HepG2 (cell line): Measurements from ENCODE around the gene SMTNL1. TPM values are rescaled to one million over a fixed set of nuclear protein-coding genes. Genes with fewer than 3 reads are reported as not detected.
A peak's percentile ranks its signal among the peaks of the same experiment; 100 is the strongest.

Experiments
- BCL6 ChIP-seq: IDR thresholded peaks from 2 replicates; pipeline ENCODE4 v1.6.1; 2016; ENCODE audit warnings: missing genetic modification reagents, missing compliant biosample characterization
- ESRRA ChIP-seq: sonication (generic); formaldehyde crosslinking; IDR thresholded peaks from 2 replicates; pipeline ENCODE4 v1.5.1; 2020; ENCODE audit warnings: mild to moderate bottlenecking, low read depth, missing genetic modification reagents
- ETV5 ChIP-seq: IDR thresholded peaks from 2 replicates; pipeline ENCODE4 v1.6.1; 2018; ENCODE audit warnings: missing biosample characterization, missing genetic modification reagents, inconsistent platforms, borderline replicate concordance
- KDM5B ChIP-seq: sonication (generic); formaldehyde crosslinking; IDR thresholded peaks from 2 replicates; pipeline ENCODE4 v1.4.0; 2020; ENCODE audit warnings: missing genetic modification reagents, mild to moderate bottlenecking, borderline replicate concordance
- MXD4 ChIP-seq: IDR thresholded peaks from 2 replicates; pipeline ENCODE4 v1.6.1; 2016; ENCODE audit warnings: mild to moderate bottlenecking, missing biosample characterization, missing genetic modification reagents
- RBM22 ChIP-seq: fragments of 200-400 bp; formaldehyde crosslinking; optimal IDR thresholded peaks from 2 replicates; pipeline ENCODE3; 2017; ENCODE audit warnings: mild to moderate bottlenecking, low read length, moderate library complexity
- RELA ChIP-seq: sonication (generic); formaldehyde crosslinking; IDR thresholded peaks from 2 replicates; pipeline ENCODE4 v1.4.0; 2020; ENCODE audit warnings: missing genetic modification reagents
- SP140L ChIP-seq: sonication (generic); formaldehyde crosslinking; IDR thresholded peaks from 2 replicates; pipeline ENCODE4 v1.4.0; 2020; ENCODE audit warnings: missing genetic modification reagents, borderline replicate concordance
- YEATS2 ChIP-seq: sonication (generic); formaldehyde crosslinking; IDR thresholded peaks from 2 replicates; pipeline ENCODE4 v1.4.0; 2020; ENCODE audit warnings: missing genetic modification reagents, borderline replicate concordance
- ZBTB20 ChIP-seq: sonication (generic); formaldehyde crosslinking; IDR thresholded peaks from 2 replicates; pipeline ENCODE4 v1.8.1; 2023; ENCODE audit warnings: missing genetic modification reagents, low read depth, mild to moderate bottlenecking, borderline replicate concordance
- ZNF343 ChIP-seq: sonication (generic); formaldehyde crosslinking; IDR thresholded peaks from 2 replicates; pipeline ENCODE4 v1.4.0; 2020; ENCODE audit warnings: mild to moderate bottlenecking, missing genetic modification reagents
- ZNF350 ChIP-seq: sonication (generic); formaldehyde crosslinking; IDR thresholded peaks from 2 replicates; pipeline ENCODE4 v1.4.0; 2020; ENCODE audit warnings: mild to moderate bottlenecking, low read depth, missing genetic modification reagents, borderline replicate concordance
- ZNF510 ChIP-seq: sonication (generic); formaldehyde crosslinking; IDR thresholded peaks from 2 replicates; pipeline ENCODE4 v1.4.0; 2020; ENCODE audit warnings: low read depth, mild to moderate bottlenecking, missing genetic modification reagents
- ZNF567 ChIP-seq: sonication (generic); formaldehyde crosslinking; IDR thresholded peaks from 2 replicates; pipeline ENCODE4 v1.8.1; 2023; ENCODE audit warnings: mild to moderate bottlenecking, missing genetic modification reagents, borderline replicate concordance
- ZNF572 ChIP-seq: sonication (generic); formaldehyde crosslinking; IDR thresholded peaks from 2 replicates; pipeline ENCODE4 v1.5.1; 2020; ENCODE audit warnings: mild to moderate bottlenecking, missing genetic modification reagents
- ZNF607 ChIP-seq: sonication (generic); formaldehyde crosslinking; IDR thresholded peaks from 2 replicates; pipeline ENCODE4 v1.5.1; 2020; ENCODE audit warnings: missing genetic modification reagents, mild to moderate bottlenecking, borderline replicate concordance
- ZNF724P ChIP-seq: sonication (generic); formaldehyde crosslinking; IDR thresholded peaks from 2 replicates; pipeline ENCODE4 v1.8.0; 2022; ENCODE audit warnings: missing genetic modification reagents, borderline replicate concordance
- polyA plus RNA-seq, 8 experiments: library from polyadenylated mRNA; depleted of rRNA in 3 of 8; stranded (reverse) in 7 of 8; unstranded in 1 of 8; fragments of >200 nt; fragmentation: Illumina TruSeq in 4 of 8; extraction: Trizol in 4 of 8; gene quantifications; 2 replicates each; pipeline versions ENCODE4 v1.2.1 to v1.2.3, GENCODE V29; 2011 to 2016; ENCODE audit warnings: low read depth in 4 of 8, missing spikeins in 1 of 8, mixed read lengths in 1 of 8; ENCODE audit not compliant: insufficient read depth in 1 of 8
- total RNA-seq, 5 experiments: library from RNA; depleted of rRNA; stranded (reverse); fragments of >200 nt; fragmentation: Illumina TruSeq; extraction: Trizol; gene quantifications; 2 replicates each; pipeline ENCODE4 v1.2.3, GENCODE V29; 2016; ENCODE audit warnings: low read depth in 1 of 5
- TF ChIP-seq, protein P1 (sequence below): IDR thresholded peaks from 2 replicates; pipeline ENCODE4 v1.6.1; 2016; ENCODE audit warnings: control low read depth
- TF ChIP-seq, protein P2 (sequence below): IDR thresholded peaks from 2 replicates; pipeline ENCODE4 v1.6.1; 2016; ENCODE audit warnings: low read depth
- TF ChIP-seq, protein P3 (sequence below): sonication (generic); formaldehyde crosslinking; IDR thresholded peaks from 2 replicates; pipeline ENCODE4 v1.5.1; 2020; ENCODE audit warnings: mild to moderate bottlenecking, missing genetic modification reagents, borderline replicate concordance
- TF ChIP-seq, protein P4 (sequence below): sonication (generic); formaldehyde crosslinking; IDR thresholded peaks from 2 replicates; pipeline ENCODE4 v1.5.0; 2020; ENCODE audit warnings: missing genetic modification reagents
- TF ChIP-seq, protein P5 (sequence below): sonication (generic); formaldehyde crosslinking; IDR thresholded peaks from 2 replicates; pipeline ENCODE4 v1.8.1; 2023; ENCODE audit warnings: missing genetic modification reagents, inconsistent platforms, borderline replicate concordance

Gene SMTNL1
- total and polyA plus RNA-seq, 2 of the 13 experiments (the other 11 are each of a cell fraction or from before 2014, with no cell fraction given), result 0.04 TPM; not detected in 1

DNA sequence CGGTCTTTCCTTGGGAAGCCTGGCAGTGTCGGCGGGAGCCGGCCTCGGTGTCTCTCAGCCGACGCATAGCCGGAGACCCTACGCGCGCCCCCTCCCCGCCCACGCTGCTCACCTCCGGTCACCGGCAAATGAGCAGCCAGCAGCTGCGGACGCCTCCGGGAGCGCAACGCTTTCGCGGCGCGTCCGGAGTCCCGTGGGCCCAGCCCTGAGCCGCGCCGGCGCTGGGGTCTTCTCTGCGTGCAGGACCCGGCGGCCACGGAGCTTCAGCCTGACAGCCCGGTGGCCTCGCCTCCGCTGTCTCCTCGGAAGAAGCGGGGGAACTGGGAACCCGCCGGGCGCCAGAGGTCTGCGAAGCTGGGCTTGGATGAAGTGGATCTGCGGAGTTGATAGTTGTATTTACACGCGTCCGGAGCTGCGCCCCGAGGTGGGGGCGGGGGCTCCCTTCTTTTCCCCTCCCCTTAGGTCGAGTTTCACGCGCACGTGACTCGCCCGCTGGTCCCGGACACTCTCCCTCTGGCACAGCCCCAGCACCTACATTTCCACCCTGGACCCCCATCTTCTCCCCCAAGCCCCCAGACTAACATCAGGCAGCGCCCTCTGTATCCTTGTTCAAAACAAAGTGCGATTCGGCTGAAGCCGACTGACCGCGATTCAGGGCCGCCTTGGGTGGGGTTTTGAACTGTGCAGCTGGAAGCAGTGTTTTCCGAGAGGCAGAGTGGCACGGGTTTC is 21.9 kb upstream of the SMTNL1 start, which contains the start of gene SLC43A1 (continued):
- TF ChIP-seq, protein P1, sequence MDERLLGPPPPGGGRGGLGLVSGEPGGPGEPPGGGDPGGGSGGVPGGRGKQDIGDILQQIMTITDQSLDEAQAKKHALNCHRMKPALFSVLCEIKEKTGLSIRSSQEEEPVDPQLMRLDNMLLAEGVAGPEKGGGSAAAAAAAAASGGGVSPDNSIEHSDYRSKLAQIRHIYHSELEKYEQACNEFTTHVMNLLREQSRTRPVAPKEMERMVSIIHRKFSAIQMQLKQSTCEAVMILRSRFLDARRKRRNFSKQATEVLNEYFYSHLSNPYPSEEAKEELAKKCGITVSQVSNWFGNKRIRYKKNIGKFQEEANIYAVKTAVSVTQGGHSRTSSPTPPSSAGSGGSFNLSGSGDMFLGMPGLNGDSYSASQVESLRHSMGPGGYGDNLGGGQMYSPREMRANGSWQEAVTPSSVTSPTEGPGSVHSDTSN (CRISPR knock-in tag), result no peak
- TF ChIP-seq ZNF350 (no peak; the same call in 1 of the 2 replicates), ZNF510 (CRISPR knock-in tag) (no peak), BCL6 (CRISPR knock-in tag) (peak; percentile 9; the same call in 1 of the 2 replicates), ZNF607 (0 out of 2 replicates have a peak, but pooled peaks have one; percentile 6), ZNF572 (no peak), YEATS2 (CRISPR knock-in tag) (no peak), ZNF343 (CRISPR knock-in tag) (no peak), ESRRA (peak; percentile 14; the same call in 1 of the 2 replicates), SP140L (CRISPR knock-in tag) (no peak; the same call in 1 of the 2 replicates), ZNF724P (CRISPR knock-in tag) (no peak; the same call in 1 of the 2 replicates), RBM22 (no peak), RELA (no peak), ETV5 (CRISPR knock-in tag) (peak; percentile 14; the same call in 1 of the 2 replicates), ZBTB20 (no peak), MXD4 (CRISPR knock-in tag) (no peak; the same call in 1 of the 2 replicates), KDM5B (CRISPR knock-in tag) (peak; percentile 68), ZNF567 (CRISPR knock-in tag) (no peak)
- TF ChIP-seq, protein P2, sequence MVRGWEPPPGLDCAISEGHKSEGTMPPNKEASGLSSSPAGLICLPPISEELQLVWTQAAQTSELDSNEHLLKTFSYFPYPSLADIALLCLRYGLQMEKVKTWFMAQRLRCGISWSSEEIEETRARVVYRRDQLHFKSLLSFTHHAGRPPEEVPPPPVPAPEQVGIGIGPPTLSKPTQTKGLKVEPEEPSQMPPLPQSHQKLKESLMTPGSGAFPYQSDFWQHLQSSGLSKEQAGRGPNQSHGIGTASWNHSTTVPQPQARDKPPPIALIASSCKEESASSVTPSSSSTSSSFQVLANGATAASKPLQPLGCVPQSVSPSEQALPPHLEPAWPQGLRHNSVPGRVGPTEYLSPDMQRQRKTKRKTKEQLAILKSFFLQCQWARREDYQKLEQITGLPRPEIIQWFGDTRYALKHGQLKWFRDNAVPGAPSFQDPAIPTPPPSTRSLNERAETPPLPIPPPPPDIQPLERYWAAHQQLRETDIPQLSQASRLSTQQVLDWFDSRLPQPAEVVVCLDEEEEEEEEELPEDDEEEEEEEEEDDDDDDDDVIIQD (CRISPR knock-in tag), result no peak
- TF ChIP-seq, protein P3, sequence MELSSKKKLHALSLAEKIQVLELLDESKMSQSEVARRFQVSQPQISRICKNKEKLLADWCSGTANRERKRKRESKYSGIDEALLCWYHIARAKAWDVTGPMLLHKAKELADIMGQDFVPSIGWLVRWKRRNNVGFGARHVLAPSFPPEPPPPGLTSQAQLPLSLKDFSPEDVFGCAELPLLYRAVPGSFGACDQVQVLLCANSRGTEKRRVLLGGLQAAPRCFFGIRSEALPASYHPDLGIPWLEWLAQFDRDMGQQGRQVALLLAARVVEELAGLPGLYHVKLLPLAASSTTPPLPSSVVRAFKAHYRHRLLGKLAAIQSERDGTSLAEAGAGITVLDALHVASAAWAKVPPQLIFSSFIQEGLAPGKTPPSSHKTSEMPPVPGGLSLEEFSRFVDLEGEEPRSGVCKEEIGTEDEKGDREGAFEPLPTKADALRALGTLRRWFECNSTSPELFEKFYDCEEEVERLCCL, result no peak
- TF ChIP-seq, protein P4, sequence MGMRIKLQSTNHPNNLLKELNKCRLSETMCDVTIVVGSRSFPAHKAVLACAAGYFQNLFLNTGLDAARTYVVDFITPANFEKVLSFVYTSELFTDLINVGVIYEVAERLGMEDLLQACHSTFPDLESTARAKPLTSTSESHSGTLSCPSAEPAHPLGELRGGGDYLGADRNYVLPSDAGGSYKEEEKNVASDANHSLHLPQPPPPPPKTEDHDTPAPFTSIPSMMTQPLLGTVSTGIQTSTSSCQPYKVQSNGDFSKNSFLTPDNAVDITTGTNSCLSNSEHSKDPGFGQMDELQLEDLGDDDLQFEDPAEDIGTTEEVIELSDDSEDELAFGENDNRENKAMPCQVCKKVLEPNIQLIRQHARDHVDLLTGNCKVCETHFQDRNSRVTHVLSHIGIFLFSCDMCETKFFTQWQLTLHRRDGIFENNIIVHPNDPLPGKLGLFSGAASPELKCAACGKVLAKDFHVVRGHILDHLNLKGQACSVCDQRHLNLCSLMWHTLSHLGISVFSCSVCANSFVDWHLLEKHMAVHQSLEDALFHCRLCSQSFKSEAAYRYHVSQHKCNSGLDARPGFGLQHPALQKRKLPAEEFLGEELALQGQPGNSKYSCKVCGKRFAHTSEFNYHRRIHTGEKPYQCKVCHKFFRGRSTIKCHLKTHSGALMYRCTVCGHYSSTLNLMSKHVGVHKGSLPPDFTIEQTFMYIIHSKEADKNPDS, result no peak; the same call in 1 of the 2 replicates
- TF ChIP-seq, protein P5, sequence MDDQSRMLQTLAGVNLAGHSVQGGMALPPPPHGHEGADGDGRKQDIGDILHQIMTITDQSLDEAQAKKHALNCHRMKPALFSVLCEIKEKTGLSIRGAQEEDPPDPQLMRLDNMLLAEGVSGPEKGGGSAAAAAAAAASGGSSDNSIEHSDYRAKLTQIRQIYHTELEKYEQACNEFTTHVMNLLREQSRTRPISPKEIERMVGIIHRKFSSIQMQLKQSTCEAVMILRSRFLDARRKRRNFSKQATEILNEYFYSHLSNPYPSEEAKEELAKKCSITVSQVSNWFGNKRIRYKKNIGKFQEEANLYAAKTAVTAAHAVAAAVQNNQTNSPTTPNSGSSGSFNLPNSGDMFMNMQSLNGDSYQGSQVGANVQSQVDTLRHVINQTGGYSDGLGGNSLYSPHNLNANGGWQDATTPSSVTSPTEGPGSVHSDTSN, result no peak
